Inflammatory macrophage treated with lipopolysaccharide for 1 hour (primary cell): ENCODE data around the gene FZD7.

ENCODE experiments used
- DNase-seq, 2 donors: peaks; one replicate each; pipeline ENCODE4 v3.0.0-alpha.2; 2020 to 2022

Gene FZD7

DNA sequence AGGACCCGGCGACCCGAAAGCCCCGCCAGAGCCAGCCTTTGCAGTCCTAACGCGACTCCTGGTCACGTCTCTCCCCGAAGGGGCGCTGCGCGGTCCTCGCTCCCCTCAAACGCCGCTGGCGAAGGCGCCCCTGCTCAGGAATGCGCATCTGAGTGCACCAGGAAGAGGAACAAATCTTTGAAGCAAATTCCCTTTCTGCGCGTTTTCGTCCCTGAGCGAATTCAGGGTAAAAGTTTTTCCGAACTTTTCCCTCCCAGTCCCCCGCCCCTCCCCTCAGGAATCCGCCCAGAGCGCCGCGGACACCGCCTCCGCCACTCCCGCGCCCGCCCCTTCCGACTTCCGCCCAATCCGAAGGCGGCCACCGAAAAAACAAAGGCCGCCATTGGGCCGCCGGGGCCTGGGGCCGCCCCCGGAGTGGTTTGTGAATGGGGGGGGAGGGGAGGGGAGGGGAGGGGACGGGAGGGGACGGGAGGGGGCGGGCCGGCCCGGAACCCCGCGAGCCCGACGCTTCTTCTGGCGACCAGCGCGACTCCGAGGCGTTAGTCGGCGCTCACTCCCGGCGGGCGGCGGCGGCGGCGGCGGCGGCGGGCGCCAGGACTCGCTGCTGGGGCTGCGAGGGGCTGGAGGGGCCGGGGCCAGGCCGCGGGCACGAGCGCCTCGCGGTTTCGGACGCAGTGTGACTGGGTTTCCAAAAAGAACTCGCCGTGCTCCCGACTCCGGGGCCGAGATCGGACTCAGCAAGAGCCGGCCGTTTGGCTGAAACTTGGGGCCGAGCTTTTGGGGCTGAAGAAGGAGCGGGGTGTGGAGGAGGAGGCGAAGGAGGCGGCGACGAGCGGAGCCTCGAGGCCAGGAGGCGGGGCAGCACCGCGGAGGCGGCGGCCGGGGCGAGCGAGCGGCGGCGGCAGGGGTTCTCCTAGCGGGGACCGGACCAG lies at the start of gene FZD7:
TSS of gene FZD7 (plus strand) at position 539 of the 932 bp plus-strand sequence. CDS start 793 bp downstream, outside the sequence.
- DNase-seq, result peak; percentile 79 to 87

DNA sequence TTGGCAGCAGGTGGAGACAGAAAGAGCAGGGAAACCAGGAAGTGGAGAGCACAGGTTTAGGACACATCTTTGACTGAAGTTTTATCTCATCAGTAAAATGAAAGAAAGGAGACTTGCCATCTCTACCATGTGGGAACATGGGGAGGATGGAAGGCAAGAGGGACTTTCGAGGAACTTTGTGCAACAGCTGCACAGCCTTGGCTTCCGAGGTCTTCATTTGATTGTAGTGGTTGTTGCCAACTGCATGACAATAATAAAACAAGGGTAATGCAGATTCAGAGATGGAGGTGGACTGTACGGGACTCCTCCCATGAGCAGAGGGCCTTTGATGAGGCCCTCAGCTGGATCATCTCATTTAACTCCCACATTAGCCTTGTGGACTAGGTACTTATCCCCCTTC lies 49.3 kb upstream of the FZD7 start:
- DNase-seq, result no peak

GRCh38 chr2:201984800-201985525 lies 48.7 kb upstream of the FZD7 start:
- no peak for DNase-seq

DNA sequence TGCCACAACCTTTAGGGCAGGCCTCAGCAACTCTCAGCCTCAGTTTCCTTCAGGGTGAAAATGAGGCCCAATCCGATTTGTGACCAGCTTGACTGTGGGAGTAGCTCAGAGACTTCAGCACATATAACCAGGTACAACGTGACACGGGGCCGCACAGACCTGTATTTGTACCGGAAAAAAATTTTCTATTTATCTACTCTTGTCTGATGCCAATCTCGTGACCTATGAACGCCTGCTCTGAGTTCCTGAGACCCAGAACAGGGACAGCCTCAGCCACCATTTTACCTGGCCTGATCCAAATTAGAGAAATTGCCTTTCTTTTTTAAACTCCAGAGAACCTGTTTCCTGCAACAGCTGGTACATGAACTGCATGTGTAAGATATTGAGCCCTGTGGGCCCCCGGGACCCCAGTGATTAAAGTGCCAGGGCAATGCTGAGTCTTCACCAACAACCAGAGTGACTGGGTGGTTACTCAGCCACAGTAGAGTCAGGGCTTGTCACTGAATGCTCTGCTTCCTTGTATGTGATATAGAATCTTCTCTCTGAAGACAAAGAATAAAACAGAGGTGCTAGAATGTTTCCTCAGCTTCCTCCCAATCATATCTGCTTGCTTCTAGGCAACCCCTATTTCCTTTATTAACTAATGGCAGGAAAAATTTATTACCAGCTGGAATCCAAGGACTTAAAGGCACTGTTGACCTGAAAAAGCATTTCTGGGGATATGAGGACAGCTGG lies 47.8 kb upstream of the FZD7 start:
- DNase-seq, result no peak

DNA sequence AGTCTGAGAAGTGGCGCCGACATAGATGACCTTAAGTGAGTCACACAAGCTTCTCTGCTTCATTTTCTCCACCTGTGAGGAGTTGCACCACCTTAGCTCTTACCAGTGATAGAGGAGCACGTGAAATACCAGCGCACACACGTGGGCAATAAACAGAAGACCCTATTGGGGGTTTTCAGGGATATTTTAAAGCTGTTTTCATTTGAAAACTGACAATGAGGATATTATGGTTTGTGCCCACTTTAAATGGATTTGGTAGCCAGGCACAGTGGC lies 47.3 kb upstream of the FZD7 start:
- DNase-seq, result no peak

- no peak for DNase-seq
Measured at GRCh38 chr2:201987426-201987825, 46.2 kb upstream of the FZD7 start.

DNA sequence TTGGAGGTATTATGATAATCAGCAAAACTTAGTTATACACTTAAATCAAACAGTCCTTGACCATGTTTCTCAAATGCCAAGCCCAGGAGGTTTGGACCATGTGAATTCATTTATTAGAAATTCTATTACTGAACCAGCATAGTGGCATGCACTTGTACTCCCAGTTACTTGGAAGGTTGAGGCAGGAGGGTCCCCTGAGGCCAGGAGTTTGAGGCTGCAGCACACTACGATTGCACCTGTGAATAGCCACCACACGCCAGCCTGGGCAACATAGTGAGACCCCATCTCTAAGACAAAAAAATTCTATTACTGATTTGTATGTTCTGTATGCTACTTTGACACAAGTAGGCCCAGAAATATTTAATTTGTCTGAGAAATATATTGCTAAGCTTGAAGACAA lies 43.6 kb upstream of the FZD7 start:
- no peak for DNase-seq

DNA sequence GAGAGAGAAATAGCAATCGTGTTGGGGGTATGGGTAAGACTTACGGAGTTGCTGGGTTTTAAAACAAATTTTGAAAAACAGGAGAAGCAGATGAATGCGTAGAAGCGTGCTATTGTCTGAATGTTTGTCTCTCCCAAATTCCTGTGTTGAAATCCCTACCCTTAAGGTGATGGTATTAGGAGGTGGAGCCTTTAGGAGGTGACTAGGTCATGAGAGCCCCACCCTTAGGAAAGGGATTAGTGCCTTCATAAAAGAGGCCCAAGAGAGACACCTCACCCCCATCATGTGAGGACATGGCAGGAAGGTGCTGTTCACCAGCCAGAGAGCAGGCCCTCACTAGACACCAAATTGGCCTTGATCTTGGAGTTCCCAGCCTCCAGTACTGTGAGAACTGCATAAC lies 40.7 kb upstream of the FZD7 start:
- no peak for DNase-seq

- DNase-seq, result no peak
Measured at GRCh38 chr2:201994973-201995638, 38.5 kb upstream of the FZD7 start.

DNA sequence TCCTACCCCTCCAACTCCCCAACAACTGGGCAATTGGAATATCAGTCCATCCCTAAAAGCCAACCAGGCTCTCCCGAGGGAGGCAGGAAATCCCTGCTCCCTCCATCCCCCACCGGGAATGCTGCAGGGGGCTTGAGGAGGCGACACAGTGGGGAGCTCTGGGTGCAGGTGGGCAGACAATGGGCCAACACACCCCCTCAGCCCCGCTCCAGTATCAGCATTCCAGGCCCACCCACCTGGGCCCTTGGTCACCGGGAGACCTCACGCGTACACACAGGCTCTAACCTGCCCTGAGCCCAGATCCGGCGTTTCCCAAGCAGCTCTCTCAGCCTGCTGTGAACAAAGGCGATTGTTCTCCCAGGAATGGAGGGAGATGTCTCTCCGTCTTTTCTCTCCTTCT lies 37.6 kb upstream of the FZD7 start:
- DNase-seq, result no peak

DNA sequence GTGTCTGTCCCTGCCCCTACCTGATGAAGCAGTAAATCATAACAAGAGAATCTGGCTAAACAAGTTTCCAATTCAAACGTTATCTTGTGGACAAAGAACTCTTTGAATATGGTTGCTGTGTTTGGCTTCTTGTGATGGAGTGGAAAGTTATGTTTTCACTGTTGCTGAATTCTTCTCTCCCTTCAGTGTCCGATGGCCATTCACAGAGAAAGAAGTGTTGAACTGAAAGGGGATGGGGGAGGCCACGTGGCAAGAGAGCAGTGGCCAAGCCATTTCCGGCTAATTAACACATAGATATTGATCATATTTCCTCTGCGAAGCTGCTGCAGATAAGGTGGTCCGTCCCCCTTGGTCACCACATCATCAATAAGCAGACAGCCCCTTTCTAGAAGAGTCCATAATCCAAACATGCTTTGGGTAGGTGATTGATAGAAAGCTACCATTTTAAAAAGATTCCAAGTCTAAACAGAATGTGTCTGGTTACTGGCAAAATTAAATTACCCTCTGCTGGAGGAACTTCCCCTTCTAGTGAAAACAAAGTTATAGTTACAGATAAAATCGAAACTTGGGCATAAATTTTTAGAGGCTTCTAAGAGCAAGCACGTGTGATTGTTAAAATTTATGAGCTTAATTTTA lies 36.9 kb upstream of the FZD7 start:
- no peak for DNase-seq

DNA sequence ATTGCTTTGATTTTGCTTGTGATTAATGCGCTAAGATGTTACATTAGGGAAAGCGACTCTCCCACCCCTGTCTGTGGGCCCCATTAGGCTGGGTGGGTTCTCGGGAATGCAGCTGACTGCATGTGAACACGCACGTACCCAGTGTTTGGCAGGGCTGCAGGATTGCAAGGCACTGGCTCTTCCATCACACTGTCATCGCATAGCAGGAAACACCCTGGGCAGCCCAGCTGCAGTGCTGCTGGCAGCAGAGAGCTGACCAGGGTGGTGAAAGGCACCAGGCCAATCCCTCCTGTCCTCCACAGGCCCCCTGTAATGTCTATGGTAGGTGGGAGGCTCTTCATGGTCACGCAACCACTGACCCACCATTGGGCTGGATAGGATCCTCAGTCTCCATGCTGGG lies 34.4 kb upstream of the FZD7 start:
- DNase-seq, result no peak

- no peak for DNase-seq
Measured at GRCh38 chr2:202001826-202002225, 31.8 kb upstream of the FZD7 start.

DNA sequence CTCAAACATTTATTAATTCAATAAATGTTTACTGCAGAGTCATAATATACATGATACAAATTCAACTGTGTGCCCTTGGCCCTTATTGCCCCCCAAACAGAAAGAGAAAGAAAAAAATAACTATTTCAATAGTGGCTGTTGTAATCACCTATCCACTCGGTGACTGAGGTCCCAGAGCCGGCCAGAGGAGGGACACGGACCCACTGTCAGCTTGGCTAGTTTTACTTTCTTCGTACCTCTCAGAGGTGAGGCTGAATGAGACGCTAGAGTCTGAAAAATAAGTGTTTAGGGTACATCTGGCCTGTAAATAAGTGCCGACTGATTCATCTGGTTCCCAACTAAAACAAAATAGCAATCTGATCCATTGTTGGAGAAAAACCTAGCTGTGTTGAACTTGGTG lies 31.3 kb upstream of the FZD7 start:
- no peak for DNase-seq

GRCh38 chr2:202005272-202005887 lies 28.3 kb upstream of the FZD7 start:
- DNase-seq, result no peak

- peak; percentile 14 to 74 for DNase-seq
Measured at GRCh38 chr2:202006301-202006700, 27.4 kb upstream of the FZD7 start.

- peak in 1 of 2 donors; percentile 13 for DNase-seq
Measured at GRCh38 chr2:202007015-202007982, 26.4 kb upstream of the FZD7 start.

DNA sequence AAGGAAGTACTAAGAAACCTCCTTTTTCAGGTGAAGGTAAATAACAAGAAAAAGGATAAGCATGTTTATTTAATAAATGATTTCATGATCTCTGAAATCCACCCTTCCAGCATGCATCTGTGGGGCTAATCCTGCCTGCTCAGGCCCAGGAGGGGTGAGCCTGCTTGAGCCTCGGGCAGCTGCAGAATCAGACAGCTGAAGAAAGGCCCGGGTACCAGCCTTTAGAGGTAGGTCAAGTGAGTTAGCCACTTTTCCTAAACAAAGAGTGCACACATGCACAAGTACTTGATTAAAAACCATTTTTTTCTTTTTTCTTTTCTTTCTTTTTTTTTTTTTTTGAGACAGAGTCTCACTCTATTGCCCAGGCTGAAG lies 25.7 kb upstream of the FZD7 start:
- DNase-seq, result no peak

DNA sequence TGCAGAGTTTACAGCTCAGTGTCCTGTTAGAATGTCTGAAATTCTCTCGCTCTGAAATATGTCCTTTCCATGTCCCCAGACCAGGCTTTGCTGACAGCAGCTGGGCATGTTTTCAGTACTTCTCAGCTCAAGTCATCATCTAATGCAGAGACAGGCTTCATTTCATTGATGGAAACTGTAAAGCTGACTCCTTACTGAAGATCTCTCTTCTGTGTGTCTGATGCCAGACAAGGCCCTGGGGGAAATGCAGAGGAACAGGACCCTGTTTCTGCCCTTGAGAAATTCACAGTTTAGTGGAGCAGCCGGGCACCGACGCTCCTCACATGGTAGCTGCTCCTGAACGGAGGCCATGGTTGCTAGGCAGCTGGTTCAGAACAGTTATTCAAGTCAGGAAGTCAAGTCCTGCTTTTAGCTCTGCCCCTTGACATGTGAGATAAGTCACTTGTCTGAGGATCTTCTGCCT lies 24.6 kb upstream of the FZD7 start:
- no peak for DNase-seq

GRCh38 chr2:202009581-202009980 lies 24.1 kb upstream of the FZD7 start:
- DNase-seq, result no peak

DNA sequence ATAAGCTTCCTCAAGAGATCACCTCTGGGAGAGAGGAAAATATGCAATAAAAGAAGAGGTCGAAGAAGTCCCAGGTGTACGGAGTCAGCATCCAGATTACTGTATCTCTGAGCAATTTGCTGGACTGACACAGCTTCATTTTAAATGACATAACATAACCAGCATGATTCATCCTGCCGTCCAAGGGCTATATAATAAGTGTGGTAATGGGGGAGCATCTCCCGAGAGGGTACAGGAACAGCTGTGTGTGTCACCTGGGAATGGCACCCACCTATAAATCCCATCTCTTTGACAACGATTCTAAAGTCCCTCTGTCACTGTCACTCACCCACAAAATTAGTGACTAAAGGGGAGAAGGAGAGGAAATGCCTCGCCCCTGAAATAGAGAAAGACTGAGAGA lies 19.3 kb upstream of the FZD7 start:
- no peak for DNase-seq
